Vagina (tissue), 2 donors: ENCODE measurements around the gene DNAH2.

Experiments
- POLR2A ChIP-seq, 2 donors: fragments of 450-650 bp; IDR thresholded peaks; one replicate each; pipeline ENCODE4 v1.6.1; 2017; ENCODE audit warnings: antibody characterized with exemption in 2 of 2, mild to moderate bottlenecking in 2 of 2, moderate library complexity in 2 of 2
- POLR2AphosphoS5 ChIP-seq, 2 donors: sonication (generic); formaldehyde crosslinking; IDR thresholded peaks; one replicate each; pipeline ENCODE4 v1.9.0; 2017; ENCODE audit warnings: antibody characterized with exemption in 2 of 2, mild to moderate bottlenecking in 2 of 2, low read depth in 1 of 2; ENCODE audit not compliant: insufficient read depth in 1 of 2
- TF ChIP-seq, protein P1 (sequence below), 3 experiments: fragments of 450-650 bp in 2 of 3; fragments of 200-600 bp in 1 of 3; sonication (generic) in 1 of 3; IDR thresholded peaks; one replicate each; pipeline ENCODE4 v1.5.1; 2017 to 2019; ENCODE audit warnings: antibody characterized with exemption in 3 of 3, mild to moderate bottlenecking in 2 of 3, moderate library complexity in 2 of 3

DNA sequence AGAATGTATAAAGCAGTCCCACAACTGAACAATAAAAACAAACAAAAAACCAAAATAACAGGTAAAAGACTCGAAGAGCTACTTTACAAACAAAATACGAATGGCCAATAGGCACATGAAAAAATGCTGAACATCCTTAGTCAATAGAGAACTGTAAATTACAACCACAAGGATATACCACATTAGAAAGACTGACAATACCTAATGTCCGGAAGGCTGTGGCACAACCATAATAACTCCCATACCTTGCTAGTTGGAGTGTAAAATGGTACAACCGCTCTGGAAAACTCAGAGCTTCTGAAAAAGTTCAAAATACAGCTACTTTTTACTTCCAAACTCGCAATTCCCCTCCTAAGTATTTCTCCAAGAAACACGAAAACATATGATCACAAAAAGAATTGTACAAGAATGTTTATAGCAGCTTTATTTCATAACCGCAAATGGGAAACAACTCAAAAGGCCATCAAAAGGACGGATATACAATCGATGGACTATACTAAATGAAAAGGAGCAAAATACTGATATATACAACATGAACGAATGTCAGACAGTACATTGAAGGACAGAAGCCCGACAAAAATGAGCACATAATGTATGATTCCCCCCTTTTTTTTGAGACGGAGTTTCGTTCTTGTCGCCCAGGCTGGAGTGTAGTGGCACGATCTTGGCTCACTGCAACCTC, 32.6 kb upstream of the DNAH2 start:
- TF ChIP-seq, protein P1, sequence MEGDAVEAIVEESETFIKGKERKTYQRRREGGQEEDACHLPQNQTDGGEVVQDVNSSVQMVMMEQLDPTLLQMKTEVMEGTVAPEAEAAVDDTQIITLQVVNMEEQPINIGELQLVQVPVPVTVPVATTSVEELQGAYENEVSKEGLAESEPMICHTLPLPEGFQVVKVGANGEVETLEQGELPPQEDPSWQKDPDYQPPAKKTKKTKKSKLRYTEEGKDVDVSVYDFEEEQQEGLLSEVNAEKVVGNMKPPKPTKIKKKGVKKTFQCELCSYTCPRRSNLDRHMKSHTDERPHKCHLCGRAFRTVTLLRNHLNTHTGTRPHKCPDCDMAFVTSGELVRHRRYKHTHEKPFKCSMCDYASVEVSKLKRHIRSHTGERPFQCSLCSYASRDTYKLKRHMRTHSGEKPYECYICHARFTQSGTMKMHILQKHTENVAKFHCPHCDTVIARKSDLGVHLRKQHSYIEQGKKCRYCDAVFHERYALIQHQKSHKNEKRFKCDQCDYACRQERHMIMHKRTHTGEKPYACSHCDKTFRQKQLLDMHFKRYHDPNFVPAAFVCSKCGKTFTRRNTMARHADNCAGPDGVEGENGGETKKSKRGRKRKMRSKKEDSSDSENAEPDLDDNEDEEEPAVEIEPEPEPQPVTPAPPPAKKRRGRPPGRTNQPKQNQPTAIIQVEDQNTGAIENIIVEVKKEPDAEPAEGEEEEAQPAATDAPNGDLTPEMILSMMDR (IDR thresholded peaks at IDR 0.05) = no peak
- TF ChIP-seq POLR2A (IDR thresholded peaks at IDR 0.05) (no peak), POLR2AphosphoS5 (IDR thresholded peaks at IDR 0.05; ENCODE audit: insufficient read depth in 1 of 2, low read depth in 1 of 2) (no peak)
